Right atrium auricular region (tissue), 2 donors: ENCODE data around the gene KIF1A. TPM values are rescaled to one million over a fixed set of nuclear protein-coding genes. Genes with fewer than 3 reads are reported as not detected.
"Not testable (repeated sequence)": the region's sequence is repeated elsewhere in the genome, so short reads cannot be mapped to it uniquely, and the experiment has no call there.

ENCODE experiments used
- DNase-seq: peaks from one replicate; pipeline ENCODE4 v3.0.0-alpha.2; 2019; ENCODE audit warnings: low spot score
- H3K27ac ChIP-seq, 2 donors: fragments of 200-600 bp; sonication (generic); 1 replicate in 1 of 2; 2 replicates in 1 of 2; pipeline ENCODE4 v1.5.1; 2016 to 2019
- H3K27me3 ChIP-seq, 2 donors: fragments of 200-600 bp; sonication (generic); one replicate each; pipeline versions ENCODE4 v1.5.1 to v1.6.0; 2017 to 2019
- H3K36me3 ChIP-seq: fragments of 200-600 bp; sonication (generic); one replicate; pipeline ENCODE4 v1.5.1; 2016
- H3K4me1 ChIP-seq, 2 donors: fragments of 200-600 bp; sonication (generic); one replicate each; pipeline versions ENCODE4 v1.5.1 to v1.6.0; 2017 to 2019
- H3K4me3 ChIP-seq, 2 donors: fragments of 200-600 bp; sonication (generic); 1 replicate in 1 of 2; 2 replicates in 1 of 2; pipeline ENCODE4 v1.5.1; 2017 to 2019; ENCODE audit warnings: mild to moderate bottlenecking in 1 of 2, moderate library complexity in 1 of 2
- H3K9me3 ChIP-seq, 2 donors: fragments of 200-600 bp; sonication (generic); one replicate each; pipeline ENCODE4 v1.5.1; 2019
- total RNA-seq, 2 donors: library from RNA; depleted of rRNA; stranded (reverse); fragments of >200 nt; gene quantifications; one replicate each; pipeline ENCODE4 v1.1.0, GENCODE V29; 2016
- TF ChIP-seq, protein P1 (sequence below), 2 donors: fragments of 200-600 bp; sonication (generic); IDR thresholded peaks; one replicate each; pipeline ENCODE4 v1.5.1; 2019; ENCODE audit warnings: antibody characterized with exemption in 2 of 2

The KIF1A gene
- total RNA-seq, 2 donors from 2014 or later: 41.8 to 43.7 TPM

- Histone ChIP-seq H3K4me3 (no peak overlapping the region), H3K36me3 (no peaks in the 10 kb centered on the region), H3K27me3 (no peaks in the 10 kb centered on the region), H3K27ac (no peak overlapping the region), H3K9me3 (no peaks in the 10 kb centered on the region), H3K4me1 (no peaks in the 10 kb centered on the region)
- DNase-seq: no peak
- TF ChIP-seq, protein P1, sequence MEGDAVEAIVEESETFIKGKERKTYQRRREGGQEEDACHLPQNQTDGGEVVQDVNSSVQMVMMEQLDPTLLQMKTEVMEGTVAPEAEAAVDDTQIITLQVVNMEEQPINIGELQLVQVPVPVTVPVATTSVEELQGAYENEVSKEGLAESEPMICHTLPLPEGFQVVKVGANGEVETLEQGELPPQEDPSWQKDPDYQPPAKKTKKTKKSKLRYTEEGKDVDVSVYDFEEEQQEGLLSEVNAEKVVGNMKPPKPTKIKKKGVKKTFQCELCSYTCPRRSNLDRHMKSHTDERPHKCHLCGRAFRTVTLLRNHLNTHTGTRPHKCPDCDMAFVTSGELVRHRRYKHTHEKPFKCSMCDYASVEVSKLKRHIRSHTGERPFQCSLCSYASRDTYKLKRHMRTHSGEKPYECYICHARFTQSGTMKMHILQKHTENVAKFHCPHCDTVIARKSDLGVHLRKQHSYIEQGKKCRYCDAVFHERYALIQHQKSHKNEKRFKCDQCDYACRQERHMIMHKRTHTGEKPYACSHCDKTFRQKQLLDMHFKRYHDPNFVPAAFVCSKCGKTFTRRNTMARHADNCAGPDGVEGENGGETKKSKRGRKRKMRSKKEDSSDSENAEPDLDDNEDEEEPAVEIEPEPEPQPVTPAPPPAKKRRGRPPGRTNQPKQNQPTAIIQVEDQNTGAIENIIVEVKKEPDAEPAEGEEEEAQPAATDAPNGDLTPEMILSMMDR (IDR thresholded peaks at IDR 0.05): no peak
These were observed 36.0 kb downstream of the KIF1A start for GRCh38 chr2:240783819-240784621.

GRCh38 chr2:240782886-240783818, 36.9 kb downstream of the KIF1A start:
- no peaks in the 10 kb centered on the region for H3K27me3 ChIP-seq

DNA sequence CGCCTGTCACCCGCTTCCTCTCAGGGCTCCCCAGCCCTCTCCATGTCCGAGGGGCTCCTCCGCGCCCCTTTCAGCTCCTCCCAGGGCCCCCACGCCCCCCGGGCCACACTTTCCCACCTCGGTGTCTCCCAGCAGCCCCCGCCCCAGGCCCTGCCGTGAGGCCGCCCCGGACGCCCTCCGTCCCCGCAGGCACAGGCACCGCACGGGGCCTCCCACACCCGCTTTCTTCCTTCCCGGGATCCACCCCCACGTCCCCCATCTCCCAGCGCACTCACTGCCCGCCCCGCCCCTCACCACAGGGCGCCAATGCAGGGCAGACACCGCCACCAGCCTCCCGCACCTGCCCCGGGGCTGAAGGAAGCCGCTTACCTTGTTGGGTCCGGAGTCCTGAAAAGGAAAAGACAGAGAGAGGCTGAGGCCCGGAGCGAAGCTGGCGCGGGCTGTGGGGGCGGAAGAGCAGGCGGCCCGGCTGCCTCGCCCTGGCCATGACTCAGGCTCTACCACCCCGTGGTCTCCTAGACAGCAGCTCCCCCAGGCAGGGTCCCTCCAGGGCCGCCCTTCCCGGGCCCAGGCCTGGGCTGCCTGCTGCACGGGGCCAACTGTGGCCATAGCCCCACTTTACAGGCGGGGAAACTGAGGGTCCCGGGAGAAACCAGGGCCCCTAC, 37.7 kb downstream of the KIF1A start:
- no peak overlapping the region for H3K27ac ChIP-seq
- no peak overlapping the region for H3K4me3 ChIP-seq
- H3K36me3 ChIP-seq: no peaks in the 10 kb centered on the region
- H3K9me3 ChIP-seq: no peaks in the 10 kb centered on the region
- TF ChIP-seq, protein P1 (IDR thresholded peaks at IDR 0.05): no peak
- no peaks in the 10 kb centered on the region for H3K4me1 ChIP-seq
- no peaks in the 10 kb centered on the region for H3K27me3 ChIP-seq
- no peak for DNase-seq

More at GRCh38 chr2:240782886-240783818, 36.9 kb downstream of the KIF1A start:
- H3K4me3 ChIP-seq: no peak overlapping the region
- H3K9me3 ChIP-seq: no peaks in the 10 kb centered on the region
- no peak for DNase-seq
- H3K4me1 ChIP-seq: no peaks in the 10 kb centered on the region
- H3K36me3 ChIP-seq: no peaks in the 10 kb centered on the region
- no peak overlapping the region for H3K27ac ChIP-seq
- TF ChIP-seq, protein P1 (IDR thresholded peaks at IDR 0.05): no peak

DNA sequence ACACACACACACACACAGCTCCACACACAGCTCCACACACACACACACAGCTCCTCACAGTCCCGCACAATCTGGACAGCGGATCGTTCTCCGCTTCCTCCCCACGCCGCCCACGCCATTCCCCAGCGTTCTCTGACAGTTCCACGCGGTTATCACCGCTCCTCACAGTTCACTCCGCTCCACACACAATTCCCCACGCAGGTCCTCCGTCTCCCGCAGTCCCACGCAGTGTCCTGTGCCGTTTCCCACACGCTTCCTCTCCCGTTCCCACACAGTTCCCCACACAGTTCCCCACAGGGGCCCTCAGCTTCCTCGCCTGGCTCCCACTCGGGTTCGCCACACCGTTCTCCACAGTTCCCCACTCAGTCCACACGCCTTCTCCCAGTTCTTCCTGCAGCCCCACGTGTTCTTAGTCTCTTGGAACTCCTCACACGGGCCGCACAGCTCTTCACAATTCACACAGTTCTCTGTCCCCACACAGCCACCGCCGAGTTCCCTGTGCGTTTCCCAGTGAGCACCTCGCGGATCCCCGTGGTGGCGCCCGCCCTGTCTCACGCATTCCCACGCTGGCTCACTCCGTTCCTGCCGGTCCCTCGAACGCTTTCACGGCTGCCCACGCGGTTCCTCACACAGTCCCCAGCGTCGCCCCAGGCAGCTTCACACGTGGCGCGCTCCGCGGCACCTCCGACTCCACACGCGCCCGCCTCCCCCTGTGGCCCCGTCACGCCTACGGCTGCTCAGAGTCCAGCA, 38.4 kb downstream of the KIF1A start:
- no peaks in the 10 kb centered on the region for H3K36me3 ChIP-seq
- no peak overlapping the region for H3K4me3 ChIP-seq
- H3K27me3 ChIP-seq: no peaks in the 10 kb centered on the region
- TF ChIP-seq, protein P1 (IDR thresholded peaks at IDR 0.05): no peak
- H3K4me1 ChIP-seq: no peaks in the 10 kb centered on the region
- no peak for DNase-seq
- H3K27ac ChIP-seq: no peak overlapping the region
- no peaks in the 10 kb centered on the region for H3K9me3 ChIP-seq

DNA sequence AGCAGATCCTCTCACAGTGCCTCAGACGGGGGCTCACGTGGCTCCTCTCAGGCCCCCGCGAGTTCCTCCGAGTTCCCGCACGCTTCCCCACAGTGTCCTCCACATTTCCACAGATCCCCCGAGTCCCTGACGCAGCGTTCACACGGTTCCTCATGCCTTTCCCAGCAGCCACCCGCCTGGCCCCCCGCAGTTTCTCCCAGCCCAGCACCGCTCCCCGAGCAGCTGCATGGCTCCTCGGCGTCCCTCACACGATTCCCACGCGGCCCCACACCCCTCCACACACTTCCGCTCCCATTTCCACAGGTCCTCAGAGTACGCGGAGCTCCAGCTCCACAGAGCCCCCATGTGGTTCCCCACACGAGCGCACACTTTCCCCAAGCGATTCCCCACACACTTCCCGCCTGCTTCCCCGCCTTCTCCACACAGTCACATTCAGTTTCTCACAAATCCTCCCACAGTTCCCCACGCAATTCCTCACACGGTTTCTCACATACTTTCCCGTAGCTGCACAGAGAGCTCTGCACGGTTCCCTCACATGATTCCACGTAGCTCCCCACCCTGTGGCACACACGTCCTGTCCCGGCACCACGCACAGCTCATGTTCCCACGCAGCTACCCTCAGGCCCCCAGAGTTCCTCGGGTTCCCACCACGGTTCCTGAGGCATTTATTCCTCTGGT, 39.9 kb downstream of the KIF1A start:
- DNase-seq: no peak
- Histone ChIP-seq H3K36me3 (no peaks in the 10 kb centered on the region), H3K27ac (no peak overlapping the region), H3K4me1 (no peaks in the 10 kb centered on the region), H3K4me3 (no peak overlapping the region), H3K27me3 (no peaks in the 10 kb centered on the region), H3K9me3 (no peaks in the 10 kb centered on the region)
- TF ChIP-seq, protein P1 (IDR thresholded peaks at IDR 0.05): no peak

GRCh38 chr2:240779250-240779832, 40.7 kb downstream of the KIF1A start:
- not testable (repeated sequence) for H3K27me3 ChIP-seq, H3K4me3 ChIP-seq, H3K36me3 ChIP-seq, H3K4me1 ChIP-seq, H3K27ac ChIP-seq, H3K9me3 ChIP-seq, DNase-seq
